Subcutaneous abdominal adipose tissue (tissue), 5 donors: ENCODE data around the gene WDR45B.
A peak's percentile ranks its signal among the peaks of the same experiment; 100 is the strongest.

ENCODE experiments used
- H3K27ac ChIP-seq: one replicate; pipeline ENCODE4 v1.7.0; 2013; ENCODE audit warnings: low read depth, mild to moderate bottlenecking, inconsistent platforms, low read length, moderate library complexity
- H3K27me3 ChIP-seq, 5 donors: one replicate each; pipeline ENCODE4 v1.7.0; 2013; ENCODE audit warnings: low read length in 5 of 5, inconsistent platforms in 1 of 5; ENCODE audit not compliant: control insufficient read depth in 5 of 5, insufficient read depth in 4 of 5
- H3K36me3 ChIP-seq, 5 donors: one replicate each; pipeline ENCODE4 v1.7.0; 2013; ENCODE audit warnings: low read length in 5 of 5; ENCODE audit not compliant: control insufficient read depth in 5 of 5, insufficient read depth in 5 of 5
- H3K4me1 ChIP-seq, 5 donors: one replicate each; pipeline ENCODE4 v1.7.0; 2013; ENCODE audit warnings: low read length in 5 of 5, mild to moderate bottlenecking in 3 of 5, moderate library complexity in 1 of 5; ENCODE audit not compliant: control insufficient read depth in 5 of 5, insufficient read depth in 5 of 5
- H3K4me3 ChIP-seq, 5 donors: one replicate each; pipeline ENCODE4 v1.7.0; 2013; ENCODE audit warnings: low read length in 5 of 5, low read depth in 1 of 5
- H3K9ac ChIP-seq, 5 donors: one replicate each; pipeline ENCODE4 v1.7.0; 2013; ENCODE audit warnings: low read length in 5 of 5, mild to moderate bottlenecking in 4 of 5, moderate library complexity in 3 of 5
- H3K9me3 ChIP-seq, 5 donors: one replicate each; pipeline ENCODE4 v1.7.0; 2013; ENCODE audit warnings: low read length in 5 of 5; ENCODE audit not compliant: control insufficient read depth in 5 of 5
- donor health status: healthy.
- donor health status: healthy.
- donor health status: healthy.
- donor health status: healthy.
- donor health status: healthy.

The WDR45B gene

GRCh38 chr17:82648165-82648668 is at the start of gene WDR45B:
Gene WDR45B (minus strand): TSS chr17:82648444. CDS start chr17:82648340, 104 bp downstream.
- no peaks in the 10 kb centered on the region for H3K9me3 ChIP-seq
- no peaks in the 10 kb centered on the region for H3K27me3 ChIP-seq
- H3K36me3 ChIP-seq: peaks cover 0 to 14% (median 12%) of the 10 kb centered on the region in 5 donors
- peak within 1 kb of the TSS; percentile 48 to 95 (median 87) for H3K9ac ChIP-seq
- H3K27ac ChIP-seq: peak within 1 kb of the TSS; percentile 78
- H3K4me1 ChIP-seq: peaks cover 2 to 23% (median 22%) of the 10 kb centered on the region in 5 donors
- H3K4me3 ChIP-seq: peak within 1 kb of the TSS; percentile 69 to 97 (median 85)

GRCh38 chr17:82697808-82698064 is 49.5 kb upstream of the WDR45B start:
- H3K4me1 ChIP-seq: peaks cover 6 to 24% (median 20%) of the 10 kb centered on the region in 5 donors
- no peaks in the 10 kb centered on the region for H3K36me3 ChIP-seq
- H3K9ac ChIP-seq: peak overlapping the region in 4 of 5 donors; percentile 8 to 76 (median 52)
- no peaks in the 10 kb centered on the region for H3K27me3 ChIP-seq
- H3K9me3 ChIP-seq: peaks cover 0 to 8% (median 4%) of the 10 kb centered on the region in 5 donors
- H3K4me3 ChIP-seq: peak overlapping the region in 4 of 5 donors; percentile 47 to 73 (median 69)
- no peak overlapping the region for H3K27ac ChIP-seq

- H3K9ac ChIP-seq: peak overlapping the region in 4 of 5 donors; percentile 8 to 76 (median 52)
- H3K4me1 ChIP-seq: peaks cover 6 to 24% (median 20%) of the 10 kb centered on the region in 5 donors
- H3K4me3 ChIP-seq: peak overlapping the region in 4 of 5 donors; percentile 47 to 73 (median 69)
- H3K27me3 ChIP-seq: no peaks in the 10 kb centered on the region
- H3K27ac ChIP-seq: no peak overlapping the region
- H3K9me3 ChIP-seq: peaks cover 0 to 8% (median 4%) of the 10 kb centered on the region in 5 donors
- H3K36me3 ChIP-seq: peaks cover 0 to 3% (median 0%) of the 10 kb centered on the region in 5 donors
Measured at GRCh38 chr17:82696916-82697807, 48.9 kb upstream of the WDR45B start.

GRCh38 chr17:82696259-82696658 is 48.0 kb upstream of the WDR45B start:
- H3K9me3 ChIP-seq: peaks cover 0 to 8% (median 4%) of the 10 kb centered on the region in 5 donors
- no peaks in the 10 kb centered on the region for H3K27me3 ChIP-seq
- H3K36me3 ChIP-seq: peaks cover 0 to 5% (median 3%) of the 10 kb centered on the region in 5 donors
- H3K9ac ChIP-seq: no peak overlapping the region
- H3K27ac ChIP-seq: no peak overlapping the region
- H3K4me3 ChIP-seq: no peak overlapping the region
- peaks cover 6 to 24% (median 20%) of the 10 kb centered on the region in 5 donors for H3K4me1 ChIP-seq

GRCh38 chr17:82694647-82695046 is 46.4 kb upstream of the WDR45B start:
- H3K4me1 ChIP-seq: peaks cover 6 to 22% (median 18%) of the 10 kb centered on the region in 5 donors
- no peak overlapping the region for H3K4me3 ChIP-seq
- H3K27me3 ChIP-seq: no peaks in the 10 kb centered on the region
- H3K36me3 ChIP-seq: peaks cover 0 to 16% (median 9%) of the 10 kb centered on the region in 5 donors
- peaks cover 0 to 8% (median 4%) of the 10 kb centered on the region in 5 donors for H3K9me3 ChIP-seq
- no peak overlapping the region for H3K9ac ChIP-seq
- H3K27ac ChIP-seq: no peak overlapping the region

GRCh38 chr17:82693168-82693867 is 45.1 kb upstream of the WDR45B start:
- H3K27me3 ChIP-seq: no peaks in the 10 kb centered on the region
- H3K4me1 ChIP-seq: peaks cover 1 to 14% (median 10%) of the 10 kb centered on the region in 5 donors
- H3K4me3 ChIP-seq: no peak overlapping the region
- no peak overlapping the region for H3K27ac ChIP-seq
- no peak overlapping the region for H3K9ac ChIP-seq
- H3K36me3 ChIP-seq: peaks cover 0 to 16% (median 9%) of the 10 kb centered on the region in 5 donors
- H3K9me3 ChIP-seq: peaks cover 0 to 8% (median 4%) of the 10 kb centered on the region in 5 donors

- H3K4me3 ChIP-seq: no peak overlapping the region
- peaks cover 0 to 16% (median 9%) of the 10 kb centered on the region in 5 donors for H3K36me3 ChIP-seq
Measured at GRCh38 chr17:82692268-82692667, 44.0 kb upstream of the WDR45B start.

GRCh38 chr17:82691714-82692113 is 43.5 kb upstream of the WDR45B start:
- Histone ChIP-seq H3K4me1 (peaks cover 0 to under 1% (median 0%) of the 10 kb centered on the region in 5 donors), H3K9me3 (peaks cover 0 to 8% (median 4%) of the 10 kb centered on the region in 5 donors), H3K9ac (no peak overlapping the region), H3K27ac (no peak overlapping the region), H3K27me3 (no peaks in the 10 kb centered on the region), H3K4me3 (no peak overlapping the region), H3K36me3 (peaks cover 0 to 16% (median 9%) of the 10 kb centered on the region in 5 donors)

More at GRCh38 chr17:82692268-82692667, 44.0 kb upstream of the WDR45B start:
- H3K27me3 ChIP-seq: no peaks in the 10 kb centered on the region
- H3K9ac ChIP-seq: peak overlapping the region in 1 of 5 donors; percentile 44
- peaks cover 0 to 8% (median 4%) of the 10 kb centered on the region in 5 donors for H3K9me3 ChIP-seq
- peaks cover 1 to 6% (median 5%) of the 10 kb centered on the region in 5 donors for H3K4me1 ChIP-seq
- no peak overlapping the region for H3K27ac ChIP-seq

GRCh38 chr17:82690786-82691489 is 42.7 kb upstream of the WDR45B start:
- Histone ChIP-seq H3K9me3 (peaks cover 0 to 8% (median 4%) of the 10 kb centered on the region in 5 donors), H3K4me1 (no peaks in the 10 kb centered on the region), H3K9ac (no peak overlapping the region), H3K27ac (no peak overlapping the region), H3K27me3 (no peaks in the 10 kb centered on the region), H3K4me3 (no peak overlapping the region), H3K36me3 (peaks cover 0 to 16% (median 9%) of the 10 kb centered on the region in 5 donors)
